Astrocyte (in vitro differentiated cells and primary cell): Measurements from ENCODE around the gene HOXA11. TPM values are rescaled to one million over a fixed set of nuclear protein-coding genes. Genes with fewer than 3 reads are reported as not detected.
A peak's percentile ranks its signal among the peaks of the same experiment; 100 is the strongest.

Experiments
- DNase-seq: peaks from one replicate; pipeline ENCODE4 v3.0.0-alpha.2; 2010; ENCODE audit warnings: low read depth
- FAIRE-seq: peaks from 2 replicates; lab custom pipeline; 2011; peaks lifted over from hg19 to GRCh38; lab: Jason Lieb, UNC
- H2AFZ ChIP-seq: 2 replicates; pipeline ENCODE4 v1.6.0; 2012; ENCODE audit warnings: low read depth, low read length, inconsistent platforms
- H3K27ac ChIP-seq: 2 replicates; pipeline ENCODE4 v1.5.1; 2011; ENCODE audit warnings: low read depth, low read length, inconsistent platforms
- H3K27me3 ChIP-seq: 2 replicates; pipeline ENCODE4 v1.6.0; 2011; ENCODE audit warnings: low read length, inconsistent platforms; ENCODE audit not compliant: insufficient read depth
- H3K36me3 ChIP-seq: 2 replicates; pipeline ENCODE4 v1.5.1; 2011; ENCODE audit warnings: low read length, inconsistent platforms; ENCODE audit not compliant: insufficient read depth
- H3K4me1 ChIP-seq: 2 replicates; pipeline ENCODE4 v1.5.1; 2011; ENCODE audit warnings: low read length, inconsistent platforms; ENCODE audit not compliant: insufficient read depth
- H3K4me2 ChIP-seq: 2 replicates; pipeline ENCODE4 v1.6.0; 2012; ENCODE audit warnings: low read length, inconsistent platforms
- H3K4me3 ChIP-seq: 2 replicates; pipeline ENCODE4 v1.5.1; 2011; ENCODE audit warnings: low read depth, mild to moderate bottlenecking, low read length, inconsistent platforms; ENCODE audit not compliant: insufficient read depth
- H3K79me2 ChIP-seq: 2 replicates; pipeline ENCODE4 v1.6.0; 2012; ENCODE audit warnings: mild to moderate bottlenecking, low read length, inconsistent platforms; ENCODE audit not compliant: insufficient read depth
- H3K9ac ChIP-seq: 2 replicates; pipeline ENCODE4 v1.6.0; 2012; ENCODE audit warnings: mild to moderate bottlenecking, low read length, inconsistent platforms
- H3K9me3 ChIP-seq: 2 replicates; pipeline ENCODE4 v1.5.1; 2012; ENCODE audit warnings: low read depth, mild to moderate bottlenecking, low read length, inconsistent platforms; ENCODE audit not compliant: insufficient read depth
- H4K20me1 ChIP-seq: 2 replicates; pipeline ENCODE4 v1.6.0; 2012; ENCODE audit warnings: low read length, inconsistent platforms; ENCODE audit not compliant: insufficient read depth
- H3K27ac Mint-ChIP-seq: one replicate; pipeline ENCODE4 v1.8.0; 2021; ENCODE audit warnings: mild to moderate bottlenecking, mixed read lengths; ENCODE audit not compliant: unreplicated experiment
- H3K27me3 Mint-ChIP-seq: one replicate; pipeline ENCODE4 v1.8.0; 2021; ENCODE audit warnings: low read depth, mixed read lengths; ENCODE audit not compliant: unreplicated experiment
- H3K36me3 Mint-ChIP-seq: one replicate; pipeline ENCODE4 v1.8.0; 2021; ENCODE audit warnings: low read depth, mixed read lengths; ENCODE audit not compliant: unreplicated experiment
- H3K4me1 Mint-ChIP-seq: one replicate; pipeline ENCODE4 v1.8.0; 2021; ENCODE audit warnings: low read depth, mixed read lengths; ENCODE audit not compliant: unreplicated experiment
- H3K4me3 Mint-ChIP-seq: one replicate; pipeline ENCODE4 v1.8.0; 2021; ENCODE audit warnings: mild to moderate bottlenecking, moderate library complexity, mixed read lengths; ENCODE audit not compliant: unreplicated experiment
- H3K9me3 Mint-ChIP-seq: one replicate; pipeline ENCODE4 v1.8.0; 2021; ENCODE audit warnings: mild to moderate bottlenecking, mixed read lengths; ENCODE audit not compliant: unreplicated experiment
- CTCF ChIP-seq: IDR thresholded peaks from 2 replicates; pipeline ENCODE4 v1.5.1; 2011; ENCODE audit warnings: low read depth, mild to moderate bottlenecking, inconsistent platforms, low read length, moderate library complexity; ENCODE audit not compliant: insufficient read depth
- EZH2 ChIP-seq: IDR thresholded peaks from 2 replicates; pipeline ENCODE4 v1.6.1; 2012; ENCODE audit warnings: mild to moderate bottlenecking, low read length, inconsistent platforms; ENCODE audit not compliant: insufficient read depth
- total RNA-seq: library from RNA; stranded (reverse); gene quantifications from 2 replicates; pipeline ENCODE4 v1.2.1, GENCODE V29; 2021

The HOXA11 gene
- total RNA-seq, 1 donor from 2014 or later = not detected

GRCh38 chr7:27173956-27174873 lies 10.8 kb downstream of the HOXA11 start, which contains the start of gene HOXA10:
HOXA10 (minus strand) TSS chr7:27174320; CDS start chr7:27174306, 14 bp downstream.
- peaks cover 28% of the 10 kb centered on the region for H3K9me3 Mint-ChIP-seq
- Histone ChIP-seq H3K9ac (no peak within 1 kb of the TSS), H2AFZ (no peak within 1 kb of the TSS), H3K36me3 (no peaks in the 10 kb centered on the region), H3K4me2 (peak within 1 kb of the TSS; percentile 63), H4K20me1 (peaks cover 6% of the 10 kb centered on the region), H3K4me1 (peaks cover 5% of the 10 kb centered on the region), H3K9me3 (peaks cover 10% of the 10 kb centered on the region), H3K4me3 (no peak within 1 kb of the TSS), H3K79me2 (no peaks in the 10 kb centered on the region), H3K27ac (no peak within 1 kb of the TSS), H3K27me3 (peaks cover 92% of the 10 kb centered on the region)
- H3K27me3 Mint-ChIP-seq = peaks cover 72% of the 10 kb centered on the region
- DNase-seq = no peak
- FAIRE-seq = no peak
- no peaks in the 10 kb centered on the region for H3K4me1 Mint-ChIP-seq
- TF ChIP-seq EZH2 (peak; percentile 11), CTCF (no peak)
- H3K36me3 Mint-ChIP-seq = no peaks in the 10 kb centered on the region
- peak within 1 kb of the TSS; percentile 12 for H3K27ac Mint-ChIP-seq
- no peak within 1 kb of the TSS for H3K4me3 Mint-ChIP-seq

- H3K79me2 ChIP-seq = no peaks in the 10 kb centered on the region
- Mint-ChIP-seq H3K27ac (no peak overlapping the region), H3K9me3 (peaks cover 28% of the 10 kb centered on the region), H3K4me3 (no peak overlapping the region), H3K36me3 (no peaks in the 10 kb centered on the region), H3K4me1 (no peaks in the 10 kb centered on the region), H3K27me3 (peaks cover 70% of the 10 kb centered on the region)
- H2AFZ ChIP-seq = no peak overlapping the region
- H3K4me2 ChIP-seq = peak overlapping the region; percentile 63
- H3K36me3 ChIP-seq = no peaks in the 10 kb centered on the region
- no peak for DNase-seq
- H4K20me1 ChIP-seq = peaks cover 6% of the 10 kb centered on the region
- peaks cover 5% of the 10 kb centered on the region for H3K4me1 ChIP-seq
- TF ChIP-seq EZH2 = peak; percentile 92
- TF ChIP-seq CTCF = no peak
- no peak overlapping the region for H3K9ac ChIP-seq
- H3K4me3 ChIP-seq = no peak overlapping the region
- H3K27ac ChIP-seq = no peak overlapping the region
- H3K9me3 ChIP-seq = peaks cover 11% of the 10 kb centered on the region
- no peak for FAIRE-seq
- H3K27me3 ChIP-seq = peaks cover 92% of the 10 kb centered on the region
Measured at GRCh38 chr7:27173511-27173955, 11.5 kb downstream of the HOXA11 start.
